Choroid plexus epithelial cell (primary cell): ENCODE results near the gene P2RX3.

Source experiments
- DNase-seq: peaks from one replicate; pipeline ENCODE4 v3.0.0-alpha.2; 2010; ENCODE audit warnings: low read depth
- H3K4me3 ChIP-seq: 2 replicates; pipeline ENCODE4 v1.5.1; 2011; ENCODE audit warnings: low read depth, mild to moderate bottlenecking, control low read depth, low read length, moderate library complexity
- TF ChIP-seq, protein P1 (sequence below): conservative IDR thresholded peaks from 2 replicates; pipeline ENCODE4 v1.5.1; 2011; ENCODE audit warnings: low read depth, mild to moderate bottlenecking, control low read depth, inconsistent platforms, low read length, moderate library complexity

Gene P2RX3

GRCh38 chr11:57322256-57323166 lies 15.6 kb upstream of the P2RX3 start:
- peak; percentile 97 for DNase-seq
- TF ChIP-seq, protein P1, sequence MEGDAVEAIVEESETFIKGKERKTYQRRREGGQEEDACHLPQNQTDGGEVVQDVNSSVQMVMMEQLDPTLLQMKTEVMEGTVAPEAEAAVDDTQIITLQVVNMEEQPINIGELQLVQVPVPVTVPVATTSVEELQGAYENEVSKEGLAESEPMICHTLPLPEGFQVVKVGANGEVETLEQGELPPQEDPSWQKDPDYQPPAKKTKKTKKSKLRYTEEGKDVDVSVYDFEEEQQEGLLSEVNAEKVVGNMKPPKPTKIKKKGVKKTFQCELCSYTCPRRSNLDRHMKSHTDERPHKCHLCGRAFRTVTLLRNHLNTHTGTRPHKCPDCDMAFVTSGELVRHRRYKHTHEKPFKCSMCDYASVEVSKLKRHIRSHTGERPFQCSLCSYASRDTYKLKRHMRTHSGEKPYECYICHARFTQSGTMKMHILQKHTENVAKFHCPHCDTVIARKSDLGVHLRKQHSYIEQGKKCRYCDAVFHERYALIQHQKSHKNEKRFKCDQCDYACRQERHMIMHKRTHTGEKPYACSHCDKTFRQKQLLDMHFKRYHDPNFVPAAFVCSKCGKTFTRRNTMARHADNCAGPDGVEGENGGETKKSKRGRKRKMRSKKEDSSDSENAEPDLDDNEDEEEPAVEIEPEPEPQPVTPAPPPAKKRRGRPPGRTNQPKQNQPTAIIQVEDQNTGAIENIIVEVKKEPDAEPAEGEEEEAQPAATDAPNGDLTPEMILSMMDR: peak; percentile 25
- peak overlapping the region; percentile 84 for H3K4me3 ChIP-seq

DNA sequence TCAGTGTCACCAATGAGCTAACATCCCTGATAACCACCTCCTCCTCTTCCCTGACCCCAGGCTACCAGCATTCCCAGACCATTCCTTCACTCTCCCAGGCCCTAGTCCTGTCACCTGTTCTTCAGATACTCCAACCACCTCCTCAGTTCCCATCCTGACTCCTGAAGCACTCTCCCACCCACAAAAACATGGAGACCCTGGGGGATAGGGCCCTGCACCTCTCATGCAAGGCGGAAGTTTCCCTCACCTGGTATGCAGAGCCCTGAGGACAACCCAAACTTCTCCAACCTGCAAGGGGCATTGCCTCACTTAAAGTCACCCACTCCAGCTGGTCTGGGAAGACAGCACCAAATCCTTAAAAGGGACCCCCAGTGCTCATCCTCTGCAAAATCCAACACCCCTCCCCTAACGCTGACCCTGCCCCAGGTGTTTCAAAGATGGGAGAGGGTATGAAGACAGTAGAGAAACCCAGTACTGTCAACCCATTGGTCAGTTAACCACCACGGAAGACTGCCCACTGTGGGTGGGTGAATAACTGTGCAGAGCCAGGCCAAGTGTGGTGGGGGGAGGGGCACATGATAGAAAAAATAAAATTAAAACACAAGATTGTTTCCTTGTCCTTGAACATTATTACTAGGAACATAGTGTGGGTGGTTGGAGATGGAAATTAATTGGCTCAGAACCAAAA lies 14.8 kb upstream of the P2RX3 start:
- peak overlapping the region; percentile 84 for H3K4me3 ChIP-seq
- TF ChIP-seq, protein P1: peak; percentile 43
- DNase-seq: peak; percentile 56

- peak overlapping the region; percentile 84 for H3K4me3 ChIP-seq
- no peak for DNase-seq
- TF ChIP-seq, protein P1: no peak
Observed at GRCh38 chr11:57323855-57324153, 14.3 kb upstream of the P2RX3 start.

GRCh38 chr11:57324154-57324885 lies 13.8 kb upstream of the P2RX3 start:
- H3K4me3 ChIP-seq: peak overlapping the region; percentile 84
- DNase-seq: peak; percentile 59
- TF ChIP-seq, protein P1: no peak

DNA sequence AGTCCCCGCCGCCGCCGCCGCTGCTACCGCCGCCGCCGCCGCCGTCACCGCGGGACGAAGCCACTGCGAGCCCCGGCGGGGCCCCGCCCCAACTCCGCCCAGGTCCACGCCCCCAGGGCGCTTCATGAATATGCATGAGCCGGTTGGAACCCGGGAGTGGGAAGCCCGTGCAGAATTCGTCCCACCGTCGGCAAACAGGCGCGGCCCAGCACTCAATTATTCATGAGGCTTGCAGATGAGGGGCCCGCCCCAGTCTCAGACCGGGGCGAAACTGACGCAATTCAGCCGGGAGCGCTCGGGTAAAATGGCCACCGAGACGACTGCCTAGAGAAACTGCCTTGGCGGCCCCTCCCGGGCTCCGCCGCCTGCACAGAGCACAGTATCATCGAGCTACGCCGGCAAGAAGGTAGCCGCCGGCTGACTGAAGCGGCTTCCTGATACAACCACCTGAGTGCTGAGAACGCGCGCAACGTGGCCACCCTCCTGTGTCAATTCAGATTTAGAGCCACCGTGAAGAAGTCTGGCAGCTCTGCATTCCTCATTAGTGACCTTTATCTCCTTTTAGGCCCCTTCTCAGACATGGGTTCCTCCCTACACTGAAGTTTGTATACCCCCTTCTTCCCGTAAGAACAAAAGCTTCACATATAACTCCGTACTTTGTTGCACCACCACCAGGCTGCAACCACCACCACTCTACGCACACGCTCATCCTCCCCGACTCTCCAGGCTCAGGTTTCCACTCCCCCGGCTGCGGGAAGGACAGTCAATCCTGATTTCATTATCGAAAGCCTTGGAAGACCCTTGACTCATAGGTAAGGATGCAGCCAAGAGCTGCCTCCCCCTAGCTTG lies 13.0 kb upstream of the P2RX3 start, which contains the start of gene TNKS1BP1:
TNKS1BP1 (minus strand) TSS at position 67 of the 849 bp plus-strand sequence. CDS start 3,067 bp downstream, outside the sequence.
- TF ChIP-seq, protein P1: no peak
- peak; percentile 98 for DNase-seq
- peak within 1 kb of the TSS; percentile 84 for H3K4me3 ChIP-seq

GRCh38 chr11:57325735-57326048 lies 12.5 kb upstream of the P2RX3 start:
- DNase-seq: peak; percentile 72
- H3K4me3 ChIP-seq: peak overlapping the region; percentile 84
- TF ChIP-seq, protein P1: no peak
